ENCODE measurements around the gene NAT10. TPM values are rescaled to one million over a fixed set of nuclear protein-coding genes. Genes with fewer than 3 reads are reported as not detected.

Gene NAT10
- total RNA-seq, 4 donors from 2014 or later: 19.9 to 27.2 (median 20.6) TPM

DNA sequence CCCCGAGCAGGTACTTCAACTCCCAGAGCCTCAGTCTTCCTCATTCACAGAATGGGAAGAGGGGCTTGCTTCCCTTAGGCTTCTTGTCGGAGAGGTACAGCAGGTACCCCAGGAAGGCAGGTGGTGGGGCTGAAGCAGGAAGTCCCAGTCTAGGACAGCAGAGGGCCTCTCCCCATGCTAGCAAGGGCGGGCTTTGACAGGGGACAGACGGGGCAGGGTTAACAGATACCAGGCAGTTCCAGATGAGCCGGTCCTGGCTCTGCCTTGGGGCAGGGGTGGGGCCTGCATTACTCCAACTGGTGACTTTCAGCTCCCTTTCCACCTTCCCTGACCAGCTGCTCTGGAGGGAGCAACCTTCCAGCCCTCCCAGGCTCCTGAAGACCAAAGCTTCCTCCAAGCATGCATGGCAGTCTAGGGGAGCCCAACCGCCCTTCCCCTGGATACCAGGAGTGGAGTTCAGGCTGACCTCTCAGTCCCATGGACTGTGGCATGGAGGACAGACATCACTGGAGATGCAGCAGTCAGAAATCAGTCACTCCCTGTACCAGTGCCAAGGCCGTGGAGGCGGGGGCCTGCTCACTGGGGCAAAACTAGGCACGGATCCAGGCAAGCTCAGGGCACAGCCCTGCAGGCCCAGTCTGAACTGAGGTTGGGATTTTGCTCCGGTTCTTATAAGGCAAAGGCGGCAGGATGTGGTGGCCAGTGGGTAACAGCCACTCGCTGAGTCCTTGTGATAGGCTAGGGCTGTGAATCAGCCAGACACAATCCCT, 60.5 kb downstream of the NAT10 start:
- Histone ChIP-seq H3K36me3 (peaks cover 0 to 35% (median 25%) of the 10 kb centered on the region in 4 donors), H3K27ac (replicated peaks in 1 of 4) (no peak overlapping the region), H3K9me3 (no peaks in the 10 kb centered on the region), H3K4me1 (no peaks in the 10 kb centered on the region), H3K4me3 (no peak overlapping the region), H3K27me3 (no peaks in the 10 kb centered on the region)
- intact Hi-C loops (cut with DNase I): no loop called here
- DNase-seq (ENCODE audit: extremely low spot score): no peak
- WGBS: 75% methylated on average over 5 of the region's 12 CpGs
- no peak for TF ChIP-seq EP300 (IDR thresholded peaks at IDR 0.05)
- no peak for TF ChIP-seq POLR2AphosphoS5 (IDR thresholded peaks at IDR 0.05)
- TF ChIP-seq, protein P1, sequence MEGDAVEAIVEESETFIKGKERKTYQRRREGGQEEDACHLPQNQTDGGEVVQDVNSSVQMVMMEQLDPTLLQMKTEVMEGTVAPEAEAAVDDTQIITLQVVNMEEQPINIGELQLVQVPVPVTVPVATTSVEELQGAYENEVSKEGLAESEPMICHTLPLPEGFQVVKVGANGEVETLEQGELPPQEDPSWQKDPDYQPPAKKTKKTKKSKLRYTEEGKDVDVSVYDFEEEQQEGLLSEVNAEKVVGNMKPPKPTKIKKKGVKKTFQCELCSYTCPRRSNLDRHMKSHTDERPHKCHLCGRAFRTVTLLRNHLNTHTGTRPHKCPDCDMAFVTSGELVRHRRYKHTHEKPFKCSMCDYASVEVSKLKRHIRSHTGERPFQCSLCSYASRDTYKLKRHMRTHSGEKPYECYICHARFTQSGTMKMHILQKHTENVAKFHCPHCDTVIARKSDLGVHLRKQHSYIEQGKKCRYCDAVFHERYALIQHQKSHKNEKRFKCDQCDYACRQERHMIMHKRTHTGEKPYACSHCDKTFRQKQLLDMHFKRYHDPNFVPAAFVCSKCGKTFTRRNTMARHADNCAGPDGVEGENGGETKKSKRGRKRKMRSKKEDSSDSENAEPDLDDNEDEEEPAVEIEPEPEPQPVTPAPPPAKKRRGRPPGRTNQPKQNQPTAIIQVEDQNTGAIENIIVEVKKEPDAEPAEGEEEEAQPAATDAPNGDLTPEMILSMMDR (IDR thresholded peaks at IDR 0.05): no peak
- no peak for TF ChIP-seq POLR2A (IDR thresholded peaks at IDR 0.05; ENCODE audit: low read depth)

DNA sequence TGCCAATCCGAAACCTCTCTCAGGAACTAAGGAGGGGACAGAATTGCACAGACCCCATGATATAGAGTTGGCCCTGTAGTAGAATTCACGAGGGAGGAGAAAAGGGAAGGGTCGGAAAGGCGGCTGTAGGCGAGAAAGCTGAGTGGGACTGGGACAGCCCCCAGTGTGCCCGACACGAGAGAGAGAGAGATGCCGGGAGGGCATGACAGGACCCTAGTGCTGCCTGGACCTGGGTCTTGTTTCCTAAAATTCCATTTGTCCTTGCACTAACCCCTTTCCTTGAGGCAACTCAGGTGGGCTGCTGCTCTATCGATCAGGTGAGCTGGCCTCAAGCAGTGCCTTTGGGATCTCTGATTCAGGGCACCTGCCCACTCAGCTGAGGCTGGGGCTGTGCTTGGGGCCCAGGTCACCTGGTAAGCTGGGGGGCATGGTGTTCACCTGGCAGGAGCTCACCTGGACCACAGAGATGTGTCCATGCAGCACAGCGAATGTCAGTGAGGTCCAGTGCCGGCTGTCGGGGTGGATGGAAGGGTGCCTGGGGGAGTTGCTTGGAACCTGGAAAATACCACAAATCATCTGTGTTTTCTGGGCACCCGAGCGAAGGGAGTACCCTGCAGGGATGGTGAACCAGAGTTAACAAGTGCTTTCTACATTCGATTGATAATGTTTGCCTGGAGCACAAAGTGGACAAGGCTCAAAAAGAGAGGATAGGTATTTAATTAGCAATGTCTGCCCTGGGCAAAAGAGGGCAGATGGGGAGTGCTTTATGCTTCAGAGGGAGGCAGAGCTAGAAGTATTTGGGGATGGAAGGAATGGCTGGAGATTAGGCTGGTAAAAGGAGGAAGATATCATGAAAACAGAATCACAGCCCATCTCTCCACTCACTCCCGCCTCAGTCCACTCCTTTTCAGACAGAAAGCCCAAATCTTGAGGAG, 61.6 kb downstream of the NAT10 start:
- TF ChIP-seq POLR2AphosphoS5 (IDR thresholded peaks at IDR 0.05) (no peak), EP300 (IDR thresholded peaks at IDR 0.05) (no peak), POLR2A (IDR thresholded peaks at IDR 0.05; ENCODE audit: low read depth) (no peak)
- TF ChIP-seq, protein P1 (IDR thresholded peaks at IDR 0.05): no peak
- Histone ChIP-seq H3K4me3 (no peak overlapping the region), H3K27ac (replicated peaks in 1 of 4) (no peak overlapping the region), H3K27me3 (no peaks in the 10 kb centered on the region), H3K9me3 (no peaks in the 10 kb centered on the region), H3K4me1 (no peaks in the 10 kb centered on the region), H3K36me3 (peaks cover 0 to 28% (median 18%) of the 10 kb centered on the region in 4 donors)
- DNase-seq (ENCODE audit: extremely low spot score): no peak
- 94% methylated on average over 16 of the region's 16 CpGs for whole genome bisulfite sequencing
- intact Hi-C loops (cut with DNase I): no loop called here

DNA sequence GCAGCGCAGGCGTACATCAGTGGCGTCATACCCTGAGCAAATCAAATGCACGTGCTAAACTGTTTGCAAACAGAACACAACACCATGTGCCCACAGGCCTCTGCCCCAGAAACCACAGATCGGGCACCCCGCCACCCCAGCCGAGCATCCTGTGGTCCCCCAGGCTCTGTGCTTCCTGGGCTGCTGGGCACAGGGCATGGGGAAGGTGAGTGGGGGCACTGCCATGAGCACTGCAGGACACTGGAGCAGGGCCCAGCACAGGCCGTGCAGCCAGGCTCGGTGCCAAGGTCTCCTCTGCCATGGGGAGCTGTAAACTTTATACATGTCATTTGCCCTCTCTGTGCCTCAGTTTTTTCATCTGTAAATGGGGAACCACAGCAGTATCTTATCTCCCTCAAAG, 62.5 kb downstream of the NAT10 start:
- intact Hi-C loops (cut with DNase I): no loop called here
- Histone ChIP-seq H3K36me3 (peaks cover 0 to 21% (median 11%) of the 10 kb centered on the region in 4 donors), H3K4me3 (no peak overlapping the region), H3K9me3 (no peaks in the 10 kb centered on the region), H3K4me1 (no peaks in the 10 kb centered on the region), H3K27me3 (no peaks in the 10 kb centered on the region), H3K27ac (replicated peaks in 1 of 4) (no peak overlapping the region)
- no peak for TF ChIP-seq POLR2A (IDR thresholded peaks at IDR 0.05; ENCODE audit: low read depth)
- TF ChIP-seq, protein P1 (IDR thresholded peaks at IDR 0.05): no peak
- no peak for TF ChIP-seq POLR2AphosphoS5 (IDR thresholded peaks at IDR 0.05)
- no peak for TF ChIP-seq EP300 (IDR thresholded peaks at IDR 0.05)
- WGBS: 92% methylated on average over 8 of the region's 9 CpGs
- no peak for DNase-seq (ENCODE audit: extremely low spot score)

DNA sequence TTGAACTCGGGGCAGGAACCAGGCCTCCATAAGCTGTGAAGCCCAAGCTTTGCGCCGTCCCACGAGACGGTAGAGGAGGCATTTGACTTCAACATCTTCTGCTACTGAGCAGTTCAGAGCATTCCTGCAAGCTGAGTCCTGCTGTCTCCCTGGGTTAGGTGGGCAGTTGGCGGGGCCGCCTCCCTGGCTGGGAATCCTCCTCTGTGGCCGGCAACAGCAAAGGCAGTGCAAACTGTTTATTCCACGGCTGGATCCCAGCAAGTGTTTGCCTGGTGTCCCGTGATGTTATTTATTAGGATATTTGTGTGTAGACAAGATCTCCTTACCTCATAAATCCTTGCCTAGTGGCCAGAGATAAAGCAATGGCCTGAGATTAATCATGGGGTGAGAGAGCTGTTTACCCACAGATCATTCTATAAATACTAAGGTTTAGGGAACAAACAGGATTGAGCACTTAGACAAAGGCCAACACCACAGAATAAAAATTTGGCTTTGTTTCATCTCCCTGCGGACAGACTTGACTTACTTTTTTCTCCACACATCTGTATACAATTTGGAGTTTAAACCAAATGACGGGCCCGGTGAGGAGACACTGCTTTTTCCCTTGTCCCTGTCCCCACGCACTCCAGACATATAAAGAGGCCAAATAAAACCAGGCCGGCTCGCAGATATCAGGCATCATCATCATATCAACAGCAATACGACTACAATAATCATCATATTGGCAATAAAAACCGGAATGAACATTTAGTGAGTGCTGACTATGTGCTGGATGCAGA, 63.4 kb downstream of the NAT10 start:
- WGBS: 74% methylated on average over 11 of the region's 18 CpGs
- Histone ChIP-seq H3K4me1 (peaks cover 0 to 3% (median 2%) of the 10 kb centered on the region in 4 donors), H3K27ac (replicated peaks in 1 of 4) (no peak overlapping the region), H3K4me3 (no peak overlapping the region), H3K9me3 (no peaks in the 10 kb centered on the region), H3K36me3 (peaks cover 0 to 18% (median 11%) of the 10 kb centered on the region in 4 donors), H3K27me3 (no peaks in the 10 kb centered on the region)
- DNase-seq (ENCODE audit: extremely low spot score): no peak
- intact Hi-C loops (cut with DNase I): no loop called here
- no peak for TF ChIP-seq EP300 (IDR thresholded peaks at IDR 0.05)
- TF ChIP-seq, protein P1 (IDR thresholded peaks at IDR 0.05): no peak
- no peak for TF ChIP-seq POLR2AphosphoS5 (IDR thresholded peaks at IDR 0.05)
- no peak for TF ChIP-seq POLR2A (IDR thresholded peaks at IDR 0.05; ENCODE audit: low read depth)

All from esophagus muscularis mucosa (tissue), 4 donors.